Neural progenitor cell (in vitro differentiated cells): ENCODE data around the gene CASQ1. TPM values are rescaled to one million over a fixed set of nuclear protein-coding genes. Genes with fewer than 3 reads are reported as not detected.
A peak's percentile ranks its signal among the peaks of the same experiment; 100 is the strongest.

ENCODE experiments used
- DNase-seq: peaks from one replicate; pipeline ENCODE4 v3.0.0-alpha.2; 2016; ENCODE audit warnings: low spot score
- H2AFZ ChIP-seq: fragments of 200-600 bp; sonication (generic); replicated peaks from 2 replicates; pipeline ENCODE4 v1.6.1; 2016; ENCODE audit warnings: antibody characterized with exemption
- H3F3A ChIP-seq: fragments of 200-600 bp; sonication (generic); 2 replicates; pipeline ENCODE4 v1.6.1; 2016; ENCODE audit warnings: antibody characterized with exemption, low read depth
- H3K27ac ChIP-seq: fragments of 200-600 bp; sonication (generic); 2 replicates; pipeline ENCODE4 v1.5.1; 2016; ENCODE audit warnings: mild to moderate bottlenecking
- H3K27me3 ChIP-seq: fragments of 200-600 bp; sonication (generic); 2 replicates; pipeline ENCODE4 v1.6.1; 2016; ENCODE audit warnings: mild to moderate bottlenecking, moderate library complexity
- H3K36me3 ChIP-seq: fragments of 200-600 bp; sonication (generic); 2 replicates; pipeline ENCODE4 v1.5.1; 2016
- H3K4me1 ChIP-seq: fragments of 200-600 bp; sonication (generic); 2 replicates; pipeline ENCODE4 v1.6.1; 2016; ENCODE audit warnings: mixed run types
- H3K4me2 ChIP-seq: fragments of 200-600 bp; sonication (generic); 2 replicates; pipeline ENCODE4 v1.6.1; 2016
- H3K4me3 ChIP-seq: fragments of 200-600 bp; sonication (generic); 2 replicates; pipeline ENCODE4 v1.5.1; 2016
- H3K79me2 ChIP-seq: fragments of 200-600 bp; sonication (generic); 2 replicates; pipeline ENCODE4 v1.6.1; 2016; ENCODE audit warnings: low read depth
- H3K9ac ChIP-seq: fragments of 200-600 bp; sonication (generic); 2 replicates; pipeline ENCODE4 v1.6.1; 2016
- H3K9me3 ChIP-seq: fragments of 200-600 bp; sonication (generic); 2 replicates; pipeline ENCODE4 v1.5.1; 2016; ENCODE audit warnings: low read depth
- H4K20me1 ChIP-seq: fragments of 200-600 bp; sonication (generic); 2 replicates; pipeline ENCODE4 v1.6.1; 2016; ENCODE audit warnings: low read depth
- H3K27ac Mint-ChIP-seq: 3 replicates; pipeline ENCODE4 v1.8.0; 2021; ENCODE audit warnings: mixed read lengths
- H3K27me3 Mint-ChIP-seq: 2 replicates; pipeline ENCODE4 v1.8.0; 2022; ENCODE audit warnings: low read depth, mild to moderate bottlenecking, inconsistent platforms, moderate library complexity, mixed read lengths; ENCODE audit not compliant: insufficient read depth
- H3K36me3 Mint-ChIP-seq: 3 replicates; pipeline ENCODE4 v1.8.0; 2021; ENCODE audit warnings: mixed read lengths
- H3K4me1 Mint-ChIP-seq: 3 replicates; pipeline ENCODE4 v1.8.0; 2021; ENCODE audit warnings: mixed read lengths
- H3K4me3 Mint-ChIP-seq: 3 replicates; pipeline ENCODE4 v1.8.0; 2021; ENCODE audit warnings: mild to moderate bottlenecking, moderate library complexity, mixed read lengths
- H3K9me3 Mint-ChIP-seq: 3 replicates; pipeline ENCODE4 v1.8.0; 2020; ENCODE audit warnings: mixed read lengths
- CTCF ChIP-seq: fragments of 200-600 bp; sonication (generic); IDR thresholded peaks from 2 replicates; pipeline ENCODE4 v1.5.1; 2017; ENCODE audit warnings: antibody characterized with exemption, mild to moderate bottlenecking
- EZH2 ChIP-seq: fragments of 200-600 bp; sonication (generic); IDR thresholded peaks from 2 replicates; pipeline ENCODE4 v1.6.1; 2017; ENCODE audit warnings: antibody characterized with exemption, mild to moderate bottlenecking, moderate library complexity
- EZH2phosphoT487 ChIP-seq: fragments of 200-600 bp; sonication (generic); IDR thresholded peaks from 2 replicates; pipeline ENCODE4 v1.6.1; 2017; ENCODE audit warnings: antibody characterized with exemption
- total RNA-seq: library from RNA; depleted of rRNA; stranded (reverse); fragments of >200 nt; gene quantifications from 2 replicates; pipeline ENCODE4 v1.2.3, GENCODE V29; 2015; ENCODE audit warnings: low replicate concordance

Gene CASQ1
- total RNA-seq, 1 donor from 2014 or later = not detected

DNA sequence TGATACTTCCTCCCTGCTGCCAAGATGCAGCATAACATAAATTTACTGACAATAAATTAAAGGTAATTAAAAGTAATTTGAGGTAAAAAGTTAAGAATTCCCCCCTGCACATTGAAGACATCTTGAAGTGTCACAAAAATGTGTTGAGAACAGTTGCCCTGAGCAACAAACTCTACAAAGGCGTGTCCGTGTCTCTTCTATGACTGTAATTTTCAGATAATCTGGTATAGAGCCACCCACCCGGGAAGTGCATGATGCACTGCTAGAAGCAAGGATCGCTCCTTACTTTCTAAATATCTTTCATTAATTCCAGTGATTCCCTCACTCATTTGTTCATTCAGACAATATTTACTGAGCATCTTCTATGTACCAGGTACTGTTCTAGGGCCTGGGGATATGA, 11.0 kb upstream of the CASQ1 start:
- peaks cover 6% of the 10 kb centered on the region for H3K27me3 Mint-ChIP-seq
- H4K20me1 ChIP-seq = no peaks in the 10 kb centered on the region
- no peak overlapping the region for H3K27ac ChIP-seq
- DNase-seq = no peak
- H3K9me3 Mint-ChIP-seq = peaks cover 24% of the 10 kb centered on the region
- no peaks in the 10 kb centered on the region for H3K27me3 ChIP-seq
- TF ChIP-seq EZH2 (no peak), CTCF (no peak), EZH2phosphoT487 (no peak)
- no peak overlapping the region for H2AFZ ChIP-seq
- no peaks in the 10 kb centered on the region for H3K79me2 ChIP-seq
- H3K27ac Mint-ChIP-seq = no peak overlapping the region
- no peak overlapping the region for H3K4me3 ChIP-seq
- no peak overlapping the region for H3K4me3 Mint-ChIP-seq
- H3K9ac ChIP-seq = no peak overlapping the region
- H3F3A ChIP-seq = peaks cover 19% of the 10 kb centered on the region
- H3K4me1 ChIP-seq = peaks cover 16% of the 10 kb centered on the region
- H3K36me3 Mint-ChIP-seq = peaks cover 7% of the 10 kb centered on the region
- H3K4me2 ChIP-seq = no peak overlapping the region
- peaks cover 27% of the 10 kb centered on the region for H3K4me1 Mint-ChIP-seq
- no peaks in the 10 kb centered on the region for H3K9me3 ChIP-seq
- no peaks in the 10 kb centered on the region for H3K36me3 ChIP-seq

GRCh38 chr1:160186246-160186645, 4.1 kb upstream of the CASQ1 start:
- H4K20me1 ChIP-seq = no peaks in the 10 kb centered on the region

DNA sequence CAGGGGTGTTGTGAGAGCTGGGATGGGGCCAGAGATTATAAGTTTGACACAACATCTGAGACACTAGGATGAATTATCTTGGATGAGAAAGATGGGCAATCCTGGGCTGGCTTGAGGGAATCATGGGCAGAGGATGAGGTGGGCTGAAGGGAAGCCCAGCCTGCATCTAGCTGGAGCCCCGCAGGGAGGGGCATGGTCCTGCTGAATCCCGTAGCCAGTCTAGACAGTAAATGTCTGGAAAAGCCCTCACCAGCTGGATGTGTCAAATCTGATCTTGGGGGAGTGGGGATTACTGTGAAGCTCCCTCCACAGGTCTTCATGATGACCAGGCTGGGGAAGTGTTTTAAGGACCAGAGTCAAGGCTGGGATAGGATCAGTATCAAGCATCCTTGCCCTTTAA, 3.6 kb upstream of the CASQ1 start:
- H3K9ac ChIP-seq = no peak overlapping the region
- H3K27me3 Mint-ChIP-seq = peaks cover 11% of the 10 kb centered on the region
- no peak overlapping the region for H2AFZ ChIP-seq
- H3K9me3 Mint-ChIP-seq = peaks cover 2% of the 10 kb centered on the region
- H3K4me1 Mint-ChIP-seq = peaks cover 34% of the 10 kb centered on the region
- DNase-seq = no peak
- no peaks in the 10 kb centered on the region for H3F3A ChIP-seq
- peaks cover 4% of the 10 kb centered on the region for H3K36me3 Mint-ChIP-seq
- no peak for TF ChIP-seq EZH2
- no peak for TF ChIP-seq EZH2phosphoT487
- no peak for TF ChIP-seq CTCF
- H3K4me3 Mint-ChIP-seq = no peak overlapping the region
- H3K36me3 ChIP-seq = no peaks in the 10 kb centered on the region
- H3K4me3 ChIP-seq = no peak overlapping the region
- peaks cover 12% of the 10 kb centered on the region for H3K4me1 ChIP-seq
- no peaks in the 10 kb centered on the region for H3K79me2 ChIP-seq
- H3K27ac ChIP-seq = no peak overlapping the region
- H3K27me3 ChIP-seq = no peaks in the 10 kb centered on the region
- H3K27ac Mint-ChIP-seq = peak overlapping the region; percentile 26
- no peak overlapping the region for H3K4me2 ChIP-seq
- no peaks in the 10 kb centered on the region for H3K9me3 ChIP-seq
- H4K20me1 ChIP-seq = no peaks in the 10 kb centered on the region

More at GRCh38 chr1:160186246-160186645, 4.1 kb upstream of the CASQ1 start:
- Histone ChIP-seq H3K36me3 (no peaks in the 10 kb centered on the region), H3K4me1 (peaks cover 12% of the 10 kb centered on the region), H3K9me3 (no peaks in the 10 kb centered on the region), H3K79me2 (no peaks in the 10 kb centered on the region), H3K4me3 (no peak overlapping the region), H3K27me3 (no peaks in the 10 kb centered on the region), H3F3A (no peaks in the 10 kb centered on the region), H3K27ac (no peak overlapping the region), H3K4me2 (no peak overlapping the region), H2AFZ (no peak overlapping the region), H3K9ac (no peak overlapping the region)
- Mint-ChIP-seq H3K9me3 (peaks cover 2% of the 10 kb centered on the region), H3K4me3 (peak overlapping the region; percentile 16), H3K27me3 (peaks cover 11% of the 10 kb centered on the region), H3K4me1 (peaks cover 31% of the 10 kb centered on the region), H3K36me3 (peaks cover 4% of the 10 kb centered on the region), H3K27ac (peak overlapping the region; percentile 4)
- TF ChIP-seq EZH2 = no peak
- no peak for DNase-seq

DNA sequence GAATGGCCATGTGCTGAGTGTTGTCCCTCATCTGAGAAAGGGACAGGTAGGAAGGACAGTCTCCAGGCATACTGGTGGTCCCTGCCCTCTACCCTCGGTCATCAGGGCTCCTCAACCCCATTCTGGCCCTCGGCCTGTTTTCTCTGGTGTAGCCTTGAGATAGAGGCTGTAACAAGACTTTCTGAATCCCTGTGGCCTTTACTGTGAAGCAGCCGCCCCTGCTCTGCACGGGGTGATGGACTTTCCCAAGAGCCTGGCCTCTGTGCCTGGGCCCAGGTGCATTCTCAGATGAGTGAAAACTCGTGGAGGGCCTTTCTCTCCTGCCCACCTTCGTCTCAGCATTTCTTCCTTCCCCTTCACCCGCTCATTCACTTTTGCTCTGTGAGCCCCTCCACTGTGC, 3.0 kb upstream of the CASQ1 start:
- no peak overlapping the region for H3K27ac ChIP-seq
- no peaks in the 10 kb centered on the region for H3K27me3 ChIP-seq
- no peaks in the 10 kb centered on the region for H3F3A ChIP-seq
- Mint-ChIP-seq H3K36me3 (peaks cover 4% of the 10 kb centered on the region), H3K4me1 (peaks cover 32% of the 10 kb centered on the region), H3K9me3 (no peaks in the 10 kb centered on the region), H3K4me3 (no peak overlapping the region), H3K27me3 (peaks cover 14% of the 10 kb centered on the region), H3K27ac (no peak overlapping the region)
- H3K4me2 ChIP-seq = no peak overlapping the region
- H3K4me3 ChIP-seq = no peak overlapping the region
- TF ChIP-seq EZH2 (no peak), CTCF (no peak), EZH2phosphoT487 (no peak)
- no peaks in the 10 kb centered on the region for H3K36me3 ChIP-seq
- DNase-seq = no peak
- H3K4me1 ChIP-seq = peaks cover 12% of the 10 kb centered on the region
- H3K9me3 ChIP-seq = no peaks in the 10 kb centered on the region
- no peaks in the 10 kb centered on the region for H3K79me2 ChIP-seq
- H3K9ac ChIP-seq = no peak overlapping the region
- no peaks in the 10 kb centered on the region for H4K20me1 ChIP-seq
- H2AFZ ChIP-seq = no peak overlapping the region
